ENCODE measurements around the gene MYO3B.

GRCh38 chr2:170587922-170588321, 410.0 kb downstream of the MYO3B start:
- TF ChIP-seq CTCF (IDR thresholded peaks at IDR 0.05) (no peak), POLR2A (IDR thresholded peaks at IDR 0.05) (no peak)
